HG03060 (cell line): ENCODE measurements around the gene CSRP2.

ENCODE experiments used
- ATAC-seq: cut with Tn5 transposase; IDR thresholded peaks from one replicate; pipeline ENCODE4 v1.9.1; 2021; ENCODE audit warnings: low read depth, moderate number of reproducible peaks; ENCODE audit not compliant: unreplicated experiment

CSRP2 gene

DNA sequence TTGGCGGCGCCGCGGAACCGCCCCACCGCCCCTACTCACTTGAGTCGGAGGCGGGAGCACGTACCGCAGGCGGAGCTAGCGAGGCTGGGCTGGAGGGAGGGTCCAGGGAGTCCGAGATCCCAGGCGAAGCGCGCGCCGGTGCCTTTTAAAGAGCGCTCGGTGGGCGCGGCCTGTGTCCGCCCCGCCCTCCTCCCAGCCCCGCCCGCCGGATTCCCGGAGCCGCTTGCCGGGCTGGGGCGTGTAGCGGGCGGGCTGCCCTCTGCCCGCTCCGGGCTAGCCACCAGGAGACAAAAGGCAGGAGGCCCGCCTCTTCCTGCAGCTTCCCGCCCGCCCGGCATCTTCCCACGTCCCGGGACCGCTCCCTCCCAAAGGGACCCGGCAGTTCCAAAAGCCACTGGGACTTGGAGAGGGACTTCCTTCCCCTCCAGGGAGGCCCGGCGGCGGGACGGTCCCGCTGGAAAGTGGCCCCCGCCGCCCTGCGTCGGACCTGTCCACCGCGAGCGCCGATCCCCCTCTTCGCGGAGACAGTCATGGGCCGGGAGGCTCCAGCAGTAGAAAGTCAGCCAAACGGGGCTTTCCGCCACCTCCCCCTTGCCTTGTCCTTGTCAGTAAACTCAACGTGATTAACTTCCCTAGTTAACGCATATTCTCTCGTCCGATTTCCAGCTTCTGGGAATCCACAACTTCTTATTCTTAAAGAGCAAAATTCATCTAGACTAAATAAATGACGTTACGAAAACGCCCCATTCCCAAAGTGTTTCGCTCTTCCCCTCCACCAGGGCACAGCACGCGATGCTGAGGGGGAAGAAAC, at the start of gene CSRP2:
TSS of gene CSRP2 (minus strand) at position 121 of the 811 bp plus-strand sequence. CDS start 12,759 bp downstream, outside the sequence.
- no peak for ATAC-seq

DNA sequence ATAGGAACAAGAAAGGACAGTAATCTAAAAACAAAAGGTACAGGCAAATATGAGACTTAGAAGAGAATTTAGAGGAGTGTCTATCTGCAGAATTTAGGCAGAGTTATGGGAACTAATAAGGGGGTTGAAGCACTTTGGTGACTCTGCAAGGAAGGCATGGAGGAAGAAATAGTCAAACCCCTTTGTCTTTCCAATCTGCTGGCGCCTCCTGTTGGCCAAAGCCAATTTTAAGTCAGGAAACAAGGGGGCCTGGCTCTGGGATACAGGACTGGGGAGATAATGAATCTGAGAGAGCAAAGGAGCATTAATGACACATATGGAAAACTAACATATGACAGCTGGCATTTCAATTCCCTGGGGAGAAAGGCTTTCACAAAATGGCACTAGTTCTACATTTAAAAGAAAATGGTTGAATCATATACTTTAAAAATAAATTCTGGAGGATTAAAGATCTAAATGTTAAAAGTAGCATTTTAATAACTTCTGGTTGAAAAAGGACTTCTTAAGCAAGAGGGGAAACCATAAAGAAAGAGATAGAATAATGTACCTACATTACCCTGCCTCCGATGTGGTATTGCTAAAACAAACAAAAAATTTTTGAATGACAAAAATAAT, 48.5 kb upstream of the CSRP2 start:
- no peak for ATAC-seq

DNA sequence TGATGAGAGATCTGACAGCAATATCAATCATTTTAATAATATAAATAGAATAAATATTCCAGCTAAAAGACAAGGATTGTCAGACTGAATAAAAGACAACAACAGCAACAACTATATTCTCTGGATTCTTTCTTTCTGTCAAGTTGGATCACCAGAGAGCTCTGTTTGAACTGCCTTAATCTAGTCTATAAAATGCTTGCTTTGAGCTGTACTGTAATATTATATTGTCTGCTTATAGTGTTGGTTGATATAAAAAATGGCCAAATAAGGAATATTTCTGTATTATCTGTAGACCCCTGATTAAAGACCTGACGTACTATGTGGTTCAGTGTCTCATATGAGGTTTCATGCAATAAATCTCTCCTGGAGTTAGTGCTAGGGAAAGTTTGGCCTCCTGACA, 46.3 kb upstream of the CSRP2 start:
- ATAC-seq: no peak

DNA sequence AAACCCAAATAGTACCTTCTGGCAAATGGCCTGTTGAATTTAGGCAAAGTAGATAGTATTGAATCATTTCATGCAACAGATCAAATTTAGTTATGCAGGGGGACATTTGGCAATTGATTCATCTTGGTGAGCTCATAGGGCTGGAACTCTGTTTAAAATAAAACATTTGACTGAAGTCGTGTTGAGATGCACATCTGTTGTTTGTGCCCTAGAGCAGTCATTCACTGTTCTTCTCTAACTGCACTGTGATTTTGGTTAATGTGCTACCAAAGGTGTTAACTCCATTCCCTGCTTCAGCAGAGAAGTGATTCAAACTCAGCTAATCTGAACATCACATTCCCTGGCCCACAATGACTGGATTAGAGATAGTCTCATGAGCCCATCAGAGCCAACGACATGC, 44.0 kb upstream of the CSRP2 start:
- no peak for ATAC-seq

DNA sequence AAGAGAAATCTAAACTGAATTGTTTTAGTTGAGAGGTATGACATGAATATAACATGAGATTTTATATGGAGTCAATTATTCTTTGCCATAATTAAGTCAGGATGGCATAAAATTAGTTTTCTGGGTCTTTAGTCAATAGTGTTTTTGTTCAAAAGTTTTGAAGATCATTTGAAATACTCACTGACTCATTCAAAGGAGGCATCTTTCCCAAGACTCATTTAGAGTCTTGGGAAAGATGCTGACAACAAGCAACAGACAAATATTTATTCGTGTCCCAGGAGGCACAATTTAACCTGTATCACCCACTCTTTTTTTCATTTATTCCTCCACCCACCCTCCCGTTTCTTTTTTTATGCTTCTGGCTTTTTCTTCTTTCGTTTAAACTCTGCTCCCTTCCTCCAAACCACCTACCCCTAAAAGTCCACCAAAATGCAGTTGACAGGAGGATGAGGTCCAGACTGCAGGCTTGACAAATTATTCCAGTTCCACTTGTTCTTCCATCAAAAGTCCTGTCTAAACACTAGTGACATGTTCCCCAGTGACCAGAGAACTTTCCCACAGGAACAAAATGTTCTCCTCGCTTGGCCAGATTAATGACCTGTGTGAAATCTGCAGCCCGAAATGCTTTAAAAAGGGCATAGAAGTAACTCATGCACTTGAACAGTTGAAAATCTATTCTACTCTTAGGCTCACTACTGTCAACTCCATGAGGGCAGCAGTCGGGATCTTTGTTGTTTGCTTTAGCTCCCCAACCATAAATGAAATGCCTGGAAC, 43.3 kb upstream of the CSRP2 start:
- no peak for ATAC-seq

DNA sequence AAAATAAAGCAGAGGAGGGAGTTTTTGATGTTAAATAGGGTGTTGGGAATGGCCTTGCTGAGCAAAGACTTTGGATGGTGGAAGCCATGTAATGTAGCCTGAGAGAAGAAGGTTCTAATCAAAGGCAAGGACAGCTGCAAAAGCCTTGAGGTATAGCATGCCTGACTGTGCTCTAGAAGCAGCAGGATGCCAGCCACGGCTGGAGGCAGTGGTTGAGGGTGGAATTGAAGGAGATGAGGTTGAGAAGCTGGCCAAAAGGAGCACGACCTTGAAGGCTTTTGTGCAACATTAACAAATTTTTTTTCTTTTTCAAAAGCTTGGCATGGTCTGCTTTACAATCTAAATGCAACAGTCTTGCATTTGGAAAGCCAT, 42.3 kb upstream of the CSRP2 start:
- no peak for ATAC-seq

DNA sequence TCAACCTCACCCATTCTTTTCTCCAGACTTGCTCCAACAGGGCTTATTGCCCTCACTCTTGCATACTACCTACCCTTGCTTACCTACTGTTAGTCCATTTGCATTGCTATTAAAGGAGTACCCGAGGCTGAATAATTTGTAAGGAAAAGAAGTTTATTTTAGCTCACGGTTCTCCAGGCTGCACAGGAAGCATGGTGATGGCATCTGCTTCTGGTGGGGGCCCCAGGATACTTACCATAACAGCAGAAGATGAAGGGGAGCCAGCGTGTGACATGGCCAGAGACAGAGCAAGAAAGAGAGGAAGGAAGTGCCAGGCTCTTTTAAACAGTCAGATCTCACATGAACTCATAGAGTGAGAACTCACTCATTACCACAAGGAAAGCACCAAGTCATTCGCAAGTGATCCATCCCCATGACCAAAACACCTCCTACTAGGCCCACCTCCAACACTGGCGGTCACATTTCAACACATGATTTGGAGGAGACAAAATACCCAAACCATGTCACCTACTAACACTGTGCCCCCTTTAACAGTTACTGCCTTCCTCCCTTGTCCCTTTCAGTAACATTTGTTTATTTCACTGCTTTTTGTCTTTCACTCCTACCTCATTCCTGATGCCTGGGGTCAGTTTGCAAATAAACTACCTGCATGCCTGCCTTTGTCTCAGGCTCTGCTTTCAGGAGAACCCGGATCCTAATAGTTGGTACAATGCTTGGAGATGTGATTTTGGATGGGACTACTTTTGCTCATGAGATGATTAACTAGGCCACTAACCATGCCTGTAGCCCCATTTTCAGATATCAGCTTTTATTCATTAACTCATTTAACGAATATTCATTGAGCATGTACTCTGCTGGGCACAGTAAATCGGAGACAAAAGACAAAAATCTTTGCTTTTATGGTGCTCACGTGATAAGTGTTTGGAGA, 41.6 kb upstream of the CSRP2 start:
- ATAC-seq: peak; percentile 41

DNA sequence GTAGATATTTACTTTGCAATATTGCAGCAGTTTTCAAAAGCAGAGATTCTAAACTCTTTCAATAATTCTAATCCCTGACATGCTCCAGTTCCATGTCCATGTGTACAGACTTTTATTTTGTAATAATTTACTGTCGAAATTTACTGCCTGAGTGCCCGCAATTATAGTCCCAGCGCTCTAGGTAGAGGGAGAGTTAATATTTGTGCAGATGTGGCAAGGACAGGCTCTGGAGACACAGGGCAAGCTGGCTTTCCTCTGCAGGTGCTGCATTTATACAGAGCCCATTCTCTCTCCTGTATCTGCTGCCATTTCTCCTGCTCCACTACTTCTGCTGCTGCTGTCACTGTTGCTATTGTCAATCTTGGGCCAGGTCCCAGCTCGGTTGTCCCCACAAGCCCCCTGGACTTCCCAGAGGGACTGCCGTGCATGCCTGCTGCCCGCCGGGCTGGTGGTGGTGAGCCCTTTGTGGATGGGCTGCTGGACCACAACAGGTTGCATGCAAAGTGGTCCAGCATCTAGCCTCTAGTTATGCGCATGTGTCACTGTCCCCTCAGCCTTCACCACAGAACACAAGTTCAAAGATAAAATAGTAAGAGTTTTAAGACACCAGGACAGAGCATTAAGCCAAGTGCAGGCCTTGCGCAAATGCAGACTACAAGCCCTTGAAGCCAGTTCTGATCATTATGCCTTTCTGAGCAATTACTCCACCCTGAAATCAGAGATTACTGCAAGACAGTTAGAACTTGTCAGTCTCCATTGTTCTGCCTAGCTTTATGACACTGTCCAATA, 40.8 kb upstream of the CSRP2 start:
- no peak for ATAC-seq

DNA sequence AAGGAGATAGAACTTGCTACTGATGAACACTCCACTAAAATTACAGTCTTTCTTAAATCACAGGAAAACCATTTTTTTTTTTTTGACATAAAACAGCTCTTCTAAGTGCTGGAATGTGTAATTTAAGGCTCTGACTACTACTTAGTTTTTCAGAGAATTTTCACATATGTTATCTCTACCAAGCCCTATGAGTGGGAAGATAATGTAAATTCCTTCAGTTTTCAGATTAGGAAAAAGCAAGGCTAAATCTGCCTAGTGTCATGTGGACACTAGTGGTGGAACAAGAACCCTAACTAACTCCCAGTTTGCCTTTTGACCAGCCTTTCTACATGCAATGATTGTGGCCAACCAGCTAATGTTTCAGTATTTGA, 37.3 kb upstream of the CSRP2 start:
- ATAC-seq: no peak

DNA sequence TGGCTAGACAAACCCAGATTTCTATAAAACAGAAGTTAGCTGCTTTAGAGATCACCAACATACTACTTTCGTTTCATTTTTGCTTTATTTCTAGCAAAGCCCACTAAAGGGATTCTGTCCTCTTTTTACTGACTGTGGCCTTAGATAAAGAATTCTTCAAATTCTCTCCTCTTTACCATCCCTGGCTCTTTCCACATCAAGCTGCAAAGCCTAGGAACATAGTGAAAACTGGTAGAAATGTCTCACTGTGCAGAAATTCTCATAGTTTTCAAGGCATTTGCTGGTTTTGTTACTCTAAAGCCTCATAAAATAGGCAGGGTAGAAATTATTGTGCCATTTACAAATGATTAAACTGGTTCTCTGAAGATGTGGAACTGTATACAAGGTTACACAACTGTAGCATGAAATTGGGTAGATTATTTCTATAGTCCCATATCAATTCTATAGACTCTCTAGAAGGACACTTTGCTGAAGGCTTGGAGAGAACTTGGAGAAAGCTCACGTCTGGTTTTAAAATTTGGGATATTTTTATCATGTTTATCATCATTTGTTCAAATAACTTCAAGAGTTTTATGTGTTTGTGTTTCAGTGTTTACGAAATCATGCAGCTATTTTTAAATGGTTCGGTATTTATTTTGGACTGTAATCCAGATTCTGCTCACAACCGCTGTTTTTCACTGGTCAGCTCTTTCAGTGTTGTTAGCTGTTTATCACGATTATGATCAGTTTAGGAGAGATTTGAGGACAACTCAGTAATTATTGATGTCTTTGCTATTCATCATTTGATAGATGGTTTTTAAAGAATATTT, 36.7 kb upstream of the CSRP2 start:
- no peak for ATAC-seq

DNA sequence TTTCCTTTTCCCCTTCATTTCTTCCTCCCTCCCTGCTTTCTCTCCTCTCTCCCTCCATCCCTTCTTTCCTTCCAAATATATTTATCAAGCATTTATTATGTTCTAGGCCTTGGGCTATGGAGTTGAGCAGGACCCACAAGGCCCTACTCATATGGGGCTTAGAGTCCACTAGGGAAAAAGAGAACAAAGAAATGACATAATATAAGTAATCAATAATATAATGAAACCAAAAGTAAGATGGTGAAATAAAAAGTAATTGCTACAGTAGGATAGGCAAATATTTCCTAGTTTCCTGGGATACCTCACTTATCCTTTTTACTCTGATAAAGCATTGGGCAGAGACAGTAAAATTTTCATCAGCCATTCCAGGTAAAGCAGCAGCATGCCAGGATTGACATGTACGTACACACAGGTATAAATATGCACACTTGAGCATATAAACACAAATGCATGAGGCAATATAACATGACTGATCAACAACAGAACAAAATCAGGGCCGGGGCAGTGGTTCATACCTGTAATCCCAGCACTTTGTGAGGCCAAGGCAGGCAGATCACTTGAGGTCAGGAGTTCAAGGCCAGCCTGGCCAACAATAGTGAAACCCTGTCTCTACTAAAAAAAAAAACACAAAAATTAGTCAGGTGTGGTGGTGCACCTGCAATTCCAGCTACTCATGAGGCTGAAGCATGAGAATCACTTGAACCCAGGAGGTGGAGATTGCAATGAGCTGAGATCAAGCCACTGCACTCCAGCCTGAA, 35.5 kb upstream of the CSRP2 start:
- ATAC-seq: no peak

DNA sequence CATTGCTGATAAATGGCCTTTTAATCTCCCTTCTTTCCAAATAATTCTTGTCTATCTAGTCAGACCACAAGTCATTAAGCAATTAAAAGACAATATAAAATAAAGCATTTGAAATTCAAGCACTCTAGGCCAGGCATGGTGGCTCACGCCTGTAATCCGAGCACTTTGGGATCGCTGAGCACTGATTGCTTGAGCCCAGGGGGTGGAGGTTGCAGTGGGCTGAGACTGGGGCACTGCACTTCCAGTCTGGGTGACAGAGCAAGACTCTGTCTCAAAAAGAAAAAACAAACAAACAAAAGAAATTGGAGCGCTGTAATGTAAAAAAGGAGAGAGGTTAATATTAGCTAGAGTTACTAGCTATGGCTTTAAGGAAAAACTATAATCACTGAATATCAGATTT, 30.5 kb upstream of the CSRP2 start:
- no peak for ATAC-seq

DNA sequence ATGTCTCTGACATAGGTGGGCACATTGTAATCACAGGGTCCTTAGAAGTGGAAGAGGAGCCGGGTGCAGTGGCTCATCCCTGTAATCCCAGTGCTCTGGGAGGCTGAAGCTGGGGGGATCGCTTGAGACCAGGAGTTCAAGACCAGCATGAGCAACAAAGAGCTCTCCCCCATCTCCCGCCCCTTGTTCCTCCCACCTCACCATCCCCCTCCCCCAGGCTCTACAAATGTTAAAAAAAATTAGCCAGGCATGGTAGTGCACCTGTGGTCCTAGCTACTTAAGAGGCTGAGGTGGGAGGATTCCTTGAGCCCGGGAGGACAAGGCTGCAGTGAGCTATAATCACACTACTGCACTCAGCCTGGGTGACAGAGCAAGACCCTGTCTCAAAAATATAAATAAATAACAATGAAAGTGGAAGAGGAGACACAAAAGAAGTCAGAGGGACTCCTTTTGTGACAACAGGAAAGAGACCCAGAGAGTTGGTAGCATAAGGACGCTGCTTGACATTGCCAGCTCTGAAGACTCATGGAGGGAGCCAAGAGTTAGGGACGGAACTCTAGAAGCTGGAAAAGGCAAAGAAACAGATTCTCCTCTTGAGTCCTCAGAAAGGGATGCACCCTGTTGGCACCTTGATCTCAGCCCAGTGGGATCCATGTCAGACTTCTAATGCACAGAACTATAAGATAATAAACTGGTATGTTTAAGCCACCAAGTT, 29.6 kb upstream of the CSRP2 start:
- ATAC-seq: no peak

DNA sequence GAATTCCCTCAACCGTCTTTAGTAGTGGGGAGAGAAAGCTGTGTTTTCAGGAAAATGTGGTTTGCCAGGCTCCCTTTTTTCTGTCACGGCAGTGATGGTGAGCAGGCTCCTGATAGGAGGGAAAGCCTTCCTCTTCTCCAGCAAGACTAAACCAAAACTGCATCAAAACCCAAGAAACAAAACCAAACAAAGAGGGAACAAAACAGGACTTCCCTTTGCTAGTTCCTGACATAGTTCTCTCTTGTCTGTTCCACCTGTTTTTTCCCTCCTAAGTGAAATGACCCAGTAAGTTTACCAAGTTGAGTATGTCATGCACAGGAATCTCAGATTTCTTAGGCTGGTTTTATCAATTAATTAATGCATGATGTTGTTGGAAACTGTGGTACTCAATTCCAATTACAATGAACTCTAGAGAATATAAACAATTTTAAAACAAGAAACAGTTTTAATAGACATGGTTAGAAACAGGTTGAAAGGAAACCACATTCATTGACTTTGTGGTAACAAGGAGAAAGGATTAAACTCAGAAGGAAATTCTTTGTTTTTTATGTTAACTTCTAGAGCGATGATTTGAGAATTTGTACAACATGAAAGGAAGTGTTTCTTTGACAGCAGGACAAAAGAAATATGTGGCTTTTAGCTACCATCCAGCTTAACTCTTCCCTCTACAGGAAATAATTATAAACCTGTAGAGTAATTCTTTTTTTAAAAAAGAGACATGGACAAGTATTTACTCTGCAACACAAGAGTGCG, 23.0 kb upstream of the CSRP2 start:
- no peak for ATAC-seq

DNA sequence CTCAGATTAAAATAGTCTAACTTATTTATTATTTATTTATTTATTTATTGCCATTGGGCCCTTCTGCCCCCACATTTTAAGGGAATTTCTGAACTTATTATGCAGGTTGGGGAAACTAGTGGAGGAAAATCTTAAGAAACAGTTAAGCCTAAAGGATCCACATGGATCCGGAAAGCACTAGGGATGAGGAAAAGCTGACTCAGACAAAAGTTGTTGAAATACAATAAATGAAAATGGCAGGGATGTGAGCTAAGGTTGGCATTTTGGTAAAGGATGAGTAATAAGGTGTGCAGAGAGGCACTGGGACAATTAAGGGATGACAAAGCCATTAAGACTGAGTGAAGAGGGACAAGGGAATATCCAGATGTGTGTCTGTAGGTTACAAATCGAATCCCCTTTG, 20.7 kb upstream of the CSRP2 start:
- ATAC-seq: no peak

DNA sequence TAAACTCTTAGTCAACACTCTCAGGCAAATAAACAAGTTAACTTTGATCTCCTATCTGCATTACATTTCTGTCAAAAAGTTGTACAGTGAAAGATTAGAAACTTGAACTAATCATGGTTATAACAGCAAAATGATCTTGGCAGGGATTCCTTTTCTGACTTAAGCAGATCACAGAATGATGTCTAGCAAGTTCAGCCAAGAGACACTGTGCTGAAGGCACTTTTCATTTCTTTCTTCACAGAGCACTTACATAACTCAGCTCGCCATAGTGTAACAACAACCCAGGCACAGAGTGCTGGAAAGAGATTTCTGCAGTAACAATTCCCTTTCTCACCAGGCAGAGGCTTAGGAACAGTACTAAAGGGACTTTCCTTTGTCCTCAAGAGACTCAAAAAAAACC, 19.6 kb upstream of the CSRP2 start:
- ATAC-seq: no peak

DNA sequence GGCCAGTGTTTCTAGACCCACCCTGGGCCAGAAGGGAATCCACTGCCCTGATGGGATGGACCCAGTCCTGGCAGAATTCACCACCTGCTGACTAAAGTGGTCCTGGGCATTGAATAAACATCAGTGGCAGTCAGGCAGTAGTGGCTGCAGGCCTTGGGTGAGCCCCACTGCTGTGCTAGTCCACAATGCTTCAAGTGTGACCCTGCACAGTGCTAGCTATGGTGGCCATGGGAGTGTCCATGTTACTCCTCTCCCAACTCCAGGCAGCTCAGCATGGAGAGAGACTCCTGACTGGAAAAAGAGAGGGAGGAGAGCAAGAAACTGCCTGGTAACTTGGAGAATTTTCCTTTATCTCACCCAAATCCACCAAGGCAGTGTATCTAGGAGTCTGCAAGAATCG, 17.5 kb upstream of the CSRP2 start:
- no peak for ATAC-seq
